Fibroblast of pulmonary artery (primary cell): ENCODE data around the gene RNF40.
A peak's percentile ranks its signal among the peaks of the same experiment; 100 is the strongest.

Experiments used
- DNase-seq: peaks from one replicate; pipeline ENCODE4 v3.0.0-alpha.2; 2010; ENCODE audit warnings: low read depth
- H3K4me3 ChIP-seq: replicated peaks from 2 replicates; pipeline ENCODE4 v1.5.1; 2011; ENCODE audit warnings: low read depth, mild to moderate bottlenecking, control low read depth, low read length, moderate library complexity
- CTCF ChIP-seq: IDR thresholded peaks from 2 replicates; pipeline ENCODE4 v1.5.1; 2011; ENCODE audit warnings: mild to moderate bottlenecking, control low read depth, low read length, inconsistent platforms; ENCODE audit errors: missing control alignments

Gene RNF40

GRCh38 chr16:30755955-30756780 is 6.0 kb upstream of the RNF40 start:
- no peak for DNase-seq
- no peak for TF ChIP-seq CTCF
- H3K4me3 ChIP-seq, result no peak overlapping the region

- TF ChIP-seq CTCF, result no peak
- no peak overlapping the region for H3K4me3 ChIP-seq
- DNase-seq, result no peak
These were observed 5.4 kb upstream of the RNF40 start for GRCh38 chr16:30756781-30757100.

- TF ChIP-seq CTCF, result no peak
- no peak for DNase-seq
- H3K4me3 ChIP-seq, result no peak overlapping the region
These were observed 4.8 kb upstream of the RNF40 start for GRCh38 chr16:30757316-30757715.

GRCh38 chr16:30758988-30759491 is 3.1 kb upstream of the RNF40 start:
- no peak for DNase-seq
- TF ChIP-seq CTCF, result no peak
- H3K4me3 ChIP-seq, result no peak overlapping the region

- no peak for TF ChIP-seq CTCF
- DNase-seq, result no peak
- no peak overlapping the region for H3K4me3 ChIP-seq
These were observed 2.0 kb upstream of the RNF40 start for GRCh38 chr16:30760001-30760559.

- TF ChIP-seq CTCF, result no peak
- DNase-seq, result no peak
- H3K4me3 ChIP-seq, result peak overlapping the region; percentile 97
These were observed 1.3 kb upstream of the RNF40 start for GRCh38 chr16:30760577-30761426.
